ENCODE data around the gene GKAP1.
"Not testable (repeated sequence)": the region's sequence is repeated elsewhere in the genome, so short reads cannot be mapped to it uniquely, and the experiment has no call there.

The GKAP1 gene

DNA sequence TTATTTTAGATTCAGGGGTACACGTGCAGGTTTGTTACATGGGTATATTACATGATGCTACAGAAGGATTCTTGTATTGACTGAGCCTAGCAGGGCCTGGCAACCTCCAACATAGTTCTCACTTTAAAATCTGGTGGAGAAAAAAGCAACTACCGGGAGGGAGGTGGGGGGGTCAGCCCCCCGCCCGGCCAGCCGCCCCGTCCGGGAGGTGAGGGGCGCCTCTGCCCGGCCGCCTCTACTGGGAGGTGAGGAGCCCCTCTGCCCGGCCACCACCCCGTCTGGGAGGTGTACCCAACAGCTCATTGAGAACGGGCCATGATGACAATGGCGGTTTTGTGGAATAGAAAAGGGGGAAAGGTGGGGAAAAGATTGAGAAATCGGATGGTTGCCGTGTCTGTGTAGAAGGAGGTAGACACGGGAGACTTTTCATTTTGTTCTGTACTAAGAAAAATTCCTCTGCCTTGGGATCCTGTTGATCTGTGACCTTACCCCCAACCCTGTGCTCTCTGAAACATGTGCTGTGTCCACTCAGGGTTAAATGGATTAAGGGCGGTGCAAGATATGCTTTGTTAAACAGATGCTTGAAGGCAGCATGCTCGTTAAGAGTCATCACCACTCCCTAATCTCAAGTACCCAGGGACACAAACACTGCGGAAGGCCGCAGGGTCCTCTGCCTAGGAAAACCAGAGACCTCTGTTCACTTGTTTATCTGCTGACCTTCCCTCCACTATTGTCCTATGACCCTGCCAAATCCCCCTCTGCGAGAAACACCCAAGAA lies 88.8 kb downstream of the GKAP1 start:
- DNase-seq (ENCODE audit: low read depth, low spot score) = not testable (repeated sequence)

DNA sequence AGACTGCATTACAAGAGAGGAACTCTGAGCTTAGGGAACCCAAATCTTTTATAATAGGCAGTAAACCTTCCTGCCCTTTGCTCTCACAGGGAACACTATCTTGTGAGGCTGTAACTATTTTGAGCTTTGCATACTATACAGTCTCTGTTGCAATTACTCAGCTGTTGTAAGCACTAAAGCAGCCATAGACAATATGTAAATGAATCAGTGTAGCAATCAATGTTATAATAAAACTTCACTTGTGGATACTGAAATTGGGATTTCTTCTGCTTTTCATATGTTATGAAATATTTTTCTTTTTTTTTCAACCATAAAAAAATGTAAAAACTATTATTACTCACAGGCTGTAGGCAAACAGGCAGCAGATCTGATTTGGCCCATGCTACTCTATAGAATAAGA lies 93.1 kb downstream of the GKAP1 start:
- no peak for DNase-seq (ENCODE audit: low read depth, low spot score)

DNA sequence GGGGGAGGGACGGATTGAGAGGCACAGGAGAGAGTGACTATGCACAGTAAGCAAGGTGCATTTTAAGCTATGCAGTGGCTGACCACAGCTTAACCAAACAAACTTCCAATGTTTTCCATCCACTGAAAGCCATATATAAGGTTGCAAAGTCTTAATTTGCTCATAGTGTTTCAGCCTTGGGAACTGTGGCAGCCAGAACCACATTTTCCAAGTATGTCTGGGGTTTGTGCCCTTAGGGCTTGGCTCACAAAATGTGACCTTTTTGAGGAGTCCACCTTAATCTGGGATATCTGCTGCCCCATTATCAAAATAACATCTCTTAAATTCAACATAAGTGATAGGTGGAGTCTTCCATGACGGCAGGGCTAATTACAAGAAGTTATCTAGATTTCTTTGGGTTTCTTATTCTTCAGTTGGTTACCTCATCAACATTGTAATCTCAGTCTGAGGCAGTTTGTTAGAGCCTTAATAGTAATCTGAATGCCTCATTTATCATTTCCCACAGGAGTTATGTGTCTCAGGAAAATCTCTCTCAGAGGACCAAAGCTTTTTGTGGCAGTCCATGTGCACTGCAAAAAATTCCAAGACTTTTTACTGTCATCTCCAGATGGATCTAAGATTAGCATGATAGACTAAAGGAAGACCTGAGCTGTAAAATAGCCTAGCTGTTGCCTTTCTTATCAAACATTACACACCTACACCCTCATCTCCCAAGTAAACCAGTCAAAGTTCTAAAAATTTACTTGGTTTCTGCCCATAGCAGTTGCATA lies 94.7 kb downstream of the GKAP1 start:
- DNase-seq (ENCODE audit: low read depth, low spot score) = no peak

DNA sequence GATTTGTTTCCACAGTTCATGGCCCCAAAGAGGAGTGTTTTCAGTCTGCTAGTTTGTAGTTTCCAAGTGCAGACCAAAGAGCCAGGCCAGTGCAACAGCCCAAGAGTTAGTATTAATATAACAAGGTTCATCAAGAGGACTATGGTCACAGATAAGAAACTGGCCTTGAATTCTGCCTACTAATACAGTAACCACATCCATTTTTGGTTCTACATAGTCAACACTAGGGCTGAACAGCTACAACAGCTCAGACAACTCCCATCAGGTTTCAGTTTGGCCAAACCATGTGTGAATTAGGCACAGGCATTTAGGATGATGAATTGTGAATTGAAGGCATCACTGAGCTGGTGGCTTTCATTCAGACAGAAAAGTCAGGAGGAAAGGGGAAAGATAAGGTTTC lies 96.1 kb downstream of the GKAP1 start:
- DNase-seq (ENCODE audit: low read depth, low spot score) = no peak

DNA sequence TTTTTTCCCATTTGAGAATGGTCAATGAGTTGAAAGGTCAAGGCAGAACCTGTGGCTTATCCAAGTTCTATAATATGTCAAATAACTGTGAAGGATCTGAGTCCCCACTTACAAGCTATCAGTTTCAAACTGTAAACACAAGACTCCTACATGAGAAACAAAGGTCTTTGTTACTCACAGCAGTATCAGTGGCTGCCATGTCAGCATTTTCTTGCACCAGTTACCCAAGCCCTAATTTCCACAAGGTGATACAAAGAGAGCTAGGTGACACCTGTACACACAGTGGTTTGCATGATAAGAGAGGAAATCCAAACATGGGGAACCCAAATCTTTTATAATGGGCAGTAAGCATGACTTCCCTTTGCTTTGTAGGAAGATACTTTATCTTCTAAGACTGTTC lies 101.8 kb downstream of the GKAP1 start:
- no peak for DNase-seq (ENCODE audit: low read depth, low spot score)

DNA sequence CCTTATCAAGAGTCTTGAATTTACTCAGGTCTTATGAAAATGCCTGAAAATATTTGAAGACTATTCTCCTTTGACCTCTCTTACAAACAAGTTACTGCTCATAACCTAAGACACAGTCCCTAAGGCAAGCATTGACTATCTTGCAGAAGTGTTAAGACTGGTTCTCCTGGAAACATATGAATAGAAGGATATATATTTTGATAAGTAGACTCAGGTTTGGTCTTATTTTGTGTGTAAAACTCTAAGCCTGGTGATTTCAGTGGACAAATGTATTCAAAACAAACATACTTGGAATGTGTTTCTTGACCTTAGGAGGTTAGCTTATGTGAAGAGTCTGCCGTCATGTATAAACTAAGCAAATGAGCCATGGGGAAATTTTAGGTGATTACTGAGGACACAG lies 102.3 kb downstream of the GKAP1 start:
- no peak for DNase-seq (ENCODE audit: low read depth, low spot score)

DNA sequence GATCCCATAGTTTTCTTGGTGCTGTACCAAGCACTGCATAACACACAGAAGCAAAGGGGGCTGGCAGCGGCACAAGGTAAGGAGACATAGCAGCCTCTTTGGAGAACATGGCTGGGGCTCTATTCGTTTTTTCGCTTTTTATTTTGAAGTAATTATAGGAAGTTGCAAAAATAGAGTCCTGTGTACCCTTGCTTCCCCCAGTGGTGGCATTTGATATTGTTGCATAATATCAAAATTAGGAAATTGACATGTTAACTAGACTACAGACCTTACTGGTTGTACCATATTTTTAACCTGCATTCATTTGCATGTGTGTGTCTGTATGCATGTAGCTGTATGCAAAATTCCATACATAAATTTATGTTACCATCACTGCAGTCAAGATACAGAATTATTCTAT lies 103.2 kb downstream of the GKAP1 start:
- no peak for DNase-seq (ENCODE audit: low read depth, low spot score)

DNA sequence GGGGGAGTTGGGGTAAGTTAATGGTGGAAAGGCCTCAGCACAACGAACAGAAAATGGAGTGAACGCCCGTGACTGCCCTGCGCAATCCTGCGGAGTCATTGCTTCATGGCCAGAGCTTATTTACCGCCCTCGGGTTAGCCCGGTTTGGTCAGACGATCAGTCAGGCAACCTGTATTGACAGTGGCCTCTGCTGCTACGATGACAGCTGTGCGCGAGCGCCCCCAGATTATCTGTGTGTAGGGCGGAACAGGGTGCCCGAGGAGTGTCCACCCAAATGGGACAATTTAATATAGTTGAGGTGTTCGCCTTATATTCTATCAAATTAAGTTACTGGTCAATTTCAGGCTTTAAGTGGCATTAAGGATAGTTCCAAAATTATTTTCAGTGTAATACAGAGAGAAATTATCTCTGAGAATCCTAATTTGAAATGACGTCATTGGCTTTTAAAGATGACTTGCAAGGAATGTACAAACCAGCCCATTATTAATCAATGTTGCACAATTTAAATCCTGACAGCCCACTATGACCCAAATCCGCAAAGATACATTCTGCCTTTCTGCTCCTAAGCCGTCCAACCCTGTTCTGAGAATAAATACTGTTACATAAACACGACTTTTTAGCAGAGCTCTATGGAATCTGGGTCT lies 108.9 kb downstream of the GKAP1 start:
- no peak for DNase-seq (ENCODE audit: low read depth, low spot score)

DNA sequence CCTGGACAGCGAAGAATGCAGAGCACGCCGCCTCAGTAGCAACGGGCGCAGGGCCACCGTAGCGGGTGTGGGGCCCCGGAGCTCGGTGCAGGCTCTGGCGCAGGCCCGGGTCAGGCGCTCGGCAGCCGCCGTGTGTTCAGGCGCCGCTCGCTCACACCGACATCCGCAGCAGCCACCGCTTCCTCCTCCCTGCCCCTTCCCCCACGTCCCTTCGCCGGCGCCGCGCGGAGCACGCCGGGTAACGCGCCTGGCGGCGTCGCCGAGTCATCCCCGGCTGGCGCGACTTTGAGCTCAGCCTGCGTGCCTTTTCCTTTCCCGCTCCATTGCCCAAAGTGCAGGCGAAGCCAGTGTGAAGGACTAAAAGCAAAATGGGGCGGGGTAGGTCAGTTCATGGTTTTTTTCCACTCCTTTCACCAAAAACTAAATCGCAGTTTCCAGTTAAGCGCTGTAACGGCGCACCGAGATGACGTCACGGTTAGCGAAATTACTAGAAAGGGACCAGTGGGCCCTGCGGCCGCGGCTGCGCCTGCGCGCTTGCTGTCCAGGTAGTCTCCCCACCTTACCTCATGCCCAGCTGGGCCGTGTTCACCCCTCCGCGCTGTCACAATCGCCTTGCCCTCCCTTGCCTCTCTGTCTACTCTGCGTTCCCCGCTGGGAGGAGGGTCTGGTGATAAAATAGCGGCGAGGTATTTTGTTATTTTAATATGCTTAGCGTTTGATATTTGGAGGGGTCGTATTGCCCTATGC lies 109.6 kb downstream of the GKAP1 start, which contains the start of gene UBQLN1:
Gene UBQLN1, minus strand, starts transcription at position 191 of the 747 bp plus-strand sequence. CDS start 279 bp downstream, outside the sequence.
- DNase-seq (ENCODE audit: low read depth, low spot score) = peak; percentile 88

DNA sequence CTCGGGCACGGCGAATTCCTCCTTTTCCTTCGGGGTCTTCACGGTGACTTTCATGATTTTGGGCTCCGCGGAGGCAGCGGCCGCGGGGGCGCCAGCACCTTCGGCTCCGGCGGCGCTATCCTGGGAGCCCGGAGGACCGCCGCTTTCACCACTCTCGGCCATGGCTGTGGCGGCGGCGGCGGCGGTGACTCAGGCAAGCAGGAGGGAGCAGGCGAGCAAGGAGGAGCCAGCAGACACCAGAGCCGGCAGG lies 110.1 kb downstream of the GKAP1 start:
- no peak for DNase-seq (ENCODE audit: low read depth, low spot score)

DNA sequence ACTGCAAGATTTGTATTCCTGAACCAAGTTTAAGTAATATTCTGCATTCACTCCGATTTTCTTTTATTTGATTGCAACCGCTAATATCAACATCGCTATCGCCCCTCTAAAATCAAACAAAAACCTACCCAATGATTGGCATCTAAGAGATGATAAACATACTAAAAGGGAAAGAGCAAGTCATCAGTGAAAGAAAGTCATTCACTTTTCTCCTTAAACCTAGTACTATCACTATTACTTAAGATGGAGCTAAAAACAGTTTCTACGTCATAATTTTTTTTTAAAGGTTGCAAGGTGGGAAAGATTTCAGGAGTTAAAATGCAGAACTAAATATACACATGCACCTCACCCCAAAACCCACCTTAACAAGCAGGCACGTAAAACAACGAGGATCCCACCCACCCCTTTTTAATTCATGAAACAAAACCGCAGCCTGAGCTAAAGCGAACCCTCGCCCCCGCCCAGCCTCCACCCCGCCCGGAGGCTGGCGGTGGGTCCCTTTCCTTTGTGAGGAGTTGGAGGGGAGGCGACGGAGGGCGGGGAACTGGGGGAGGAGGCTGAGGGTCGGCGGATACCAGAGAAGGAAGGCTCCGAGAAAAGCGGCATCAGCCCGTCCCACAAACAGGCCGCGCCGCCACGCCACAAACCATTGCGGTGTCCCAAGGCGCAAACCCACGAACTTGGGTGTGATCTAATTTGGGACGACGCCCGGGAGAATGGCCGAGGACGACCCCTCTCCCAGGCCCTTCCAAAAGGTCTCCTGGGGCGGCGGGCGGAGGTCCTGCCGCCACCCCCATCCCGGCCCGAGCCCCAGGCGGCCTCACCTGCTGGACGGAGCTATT lies 110.7 kb downstream of the GKAP1 start:
- DNase-seq (ENCODE audit: low read depth, low spot score) = no peak

DNA sequence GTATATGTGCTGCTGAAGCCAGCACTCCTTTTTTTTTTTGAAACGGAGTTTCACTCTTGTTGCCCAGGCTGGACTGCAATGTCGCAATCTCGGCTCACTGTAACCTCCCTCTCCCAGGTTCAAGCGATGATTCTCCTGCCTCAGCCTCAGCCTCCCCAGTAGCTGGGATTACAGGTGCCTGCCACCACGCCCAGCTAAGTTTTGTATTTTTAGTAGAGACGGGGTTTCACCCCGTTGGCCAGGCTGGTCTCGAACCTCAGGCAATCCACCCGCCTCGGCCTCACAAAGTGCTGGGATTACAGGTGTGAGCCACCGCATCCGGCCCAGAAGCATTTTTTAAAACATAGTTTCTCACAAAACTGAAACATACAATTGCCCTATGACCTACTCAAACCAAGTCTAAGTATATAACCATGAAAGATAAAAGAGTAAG lies 112.3 kb downstream of the GKAP1 start:
- DNase-seq (ENCODE audit: low read depth, low spot score) = not testable (repeated sequence)

DNA sequence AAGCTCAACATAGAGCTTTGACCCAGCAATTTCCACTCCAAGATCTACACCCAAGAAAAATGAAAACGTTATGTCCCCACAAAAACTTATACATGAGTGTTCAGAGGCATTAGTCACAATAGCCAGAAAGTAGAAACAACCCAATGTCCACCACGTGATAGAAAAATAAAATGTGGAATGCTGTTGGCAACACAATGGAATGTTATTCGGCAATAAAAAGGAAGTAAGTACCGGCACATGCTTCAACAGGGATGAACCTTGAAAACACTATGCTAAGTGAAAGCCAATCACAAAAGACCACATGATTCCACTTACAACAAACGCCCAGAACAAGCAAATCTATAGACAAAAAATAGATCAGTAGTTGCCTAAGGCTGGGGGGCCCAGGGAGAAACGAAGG lies 115.8 kb downstream of the GKAP1 start:
- no peak for DNase-seq (ENCODE audit: low read depth, low spot score)

DNA sequence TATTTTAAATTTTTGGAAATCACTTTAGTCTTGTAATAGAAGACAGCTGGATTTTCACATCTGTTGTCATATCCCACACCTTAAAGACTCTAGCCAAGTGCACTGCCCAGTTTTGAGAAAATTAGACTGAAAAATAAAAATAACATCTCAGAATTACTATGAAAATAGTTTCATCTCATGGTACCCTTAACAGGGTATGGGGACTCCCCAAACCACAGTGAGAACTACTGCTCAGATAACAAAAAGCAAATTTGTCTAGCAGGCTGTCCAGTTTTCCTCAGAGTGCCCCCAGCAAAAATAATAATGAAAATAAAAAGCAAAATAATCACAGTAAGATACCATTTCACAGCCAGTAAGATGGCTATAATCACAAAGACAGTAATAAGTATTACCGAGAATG lies 116.3 kb downstream of the GKAP1 start:
- DNase-seq (ENCODE audit: low read depth, low spot score) = no peak

DNA sequence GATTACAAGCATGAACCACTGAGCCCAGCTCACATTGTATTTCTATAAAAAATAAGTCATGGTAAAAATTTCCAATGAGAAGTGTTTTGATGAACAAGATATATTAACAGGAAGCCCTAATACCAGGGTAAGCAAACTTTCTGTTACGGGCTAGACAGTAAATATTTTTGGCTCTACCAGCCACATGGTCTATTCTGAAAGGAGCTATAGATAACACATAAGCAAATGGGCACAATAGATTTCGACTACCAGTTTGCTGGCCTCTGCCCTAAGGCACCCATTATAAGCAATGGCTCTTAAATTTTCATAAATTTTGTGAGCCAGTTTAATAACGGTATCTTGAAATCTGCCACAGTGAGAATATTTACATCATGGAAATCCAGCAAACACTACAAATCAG lies 118.0 kb downstream of the GKAP1 start:
- no peak for DNase-seq (ENCODE audit: low read depth, low spot score)

DNA sequence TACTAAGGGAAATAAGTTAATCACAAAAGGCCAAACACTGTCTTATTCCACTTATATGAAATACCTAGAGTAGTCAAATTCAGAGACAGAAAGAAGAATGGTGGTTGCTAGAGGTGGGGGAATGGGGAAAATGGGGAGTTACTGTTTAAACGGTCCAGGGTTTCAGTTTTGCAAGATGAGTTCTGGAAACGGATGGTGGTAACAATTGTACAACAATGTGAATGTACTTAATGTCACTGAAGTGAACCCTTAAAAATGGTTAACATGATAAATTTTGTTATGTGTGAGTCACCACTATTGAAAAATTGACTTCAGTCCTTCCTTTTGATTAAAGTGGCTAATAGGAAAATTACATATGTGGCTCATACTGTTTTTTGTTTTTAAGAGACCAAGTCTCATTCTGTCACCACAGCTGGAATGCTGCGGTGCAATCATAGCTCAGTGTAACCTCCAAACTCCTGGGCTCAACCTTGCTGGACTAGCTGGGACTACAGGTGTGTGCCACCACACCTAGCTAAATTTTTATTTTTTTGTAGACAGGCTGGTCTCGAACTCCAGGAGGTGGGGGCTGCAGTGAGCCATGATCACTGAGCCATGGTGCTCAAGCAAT lies 118.5 kb downstream of the GKAP1 start:
- DNase-seq (ENCODE audit: low read depth, low spot score) = no peak

DNA sequence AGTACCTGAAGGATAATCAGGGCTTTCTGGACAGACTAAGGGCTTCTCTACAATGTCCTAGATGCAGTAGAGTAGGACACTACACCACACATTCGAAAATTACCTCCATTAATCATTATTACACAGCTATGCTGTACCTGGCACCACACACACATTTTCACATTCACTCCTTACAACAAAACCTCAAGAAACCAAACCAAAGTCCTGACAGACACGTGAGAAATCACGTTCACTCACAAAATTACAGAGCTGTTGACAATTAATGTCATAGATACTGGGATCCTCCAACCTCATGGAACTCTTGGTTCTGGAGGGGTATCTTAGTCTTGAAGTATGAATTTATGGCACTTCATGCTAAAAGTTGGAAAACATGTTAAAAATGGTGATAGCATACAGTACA lies 126.1 kb downstream of the GKAP1 start:
- DNase-seq (ENCODE audit: low read depth, low spot score) = no peak

Measured in iPS DF 19.7 (cell line).